A673 (cell line): Measurements from ENCODE around the gene DRAM1. TPM values are rescaled to one million over a fixed set of nuclear protein-coding genes. Genes with fewer than 3 reads are reported as not detected.

ENCODE experiments used
- BruUV-seq: library from RNA; stranded (reverse); fragments of 400-500 nt; replicated peaks from 2 replicates; lab custom pipeline; 2021; lab: Mats Ljungman, UMichigan
- CTCF ChIA-PET: fragments of 300-600 bp; sonication (Branson Sonifier 250); formaldehyde crosslinking; loops from one replicate; lab custom pipeline; 2022; ENCODE audit warnings: antibody characterized with exemption; lab: Charles Lee
- POLR2A ChIA-PET: fragments of 300-600 bp; sonication (Branson Sonifier 250); formaldehyde crosslinking; loops from one replicate; lab custom pipeline; 2022; ENCODE audit warnings: antibody characterized with exemption; ENCODE audit not compliant: low non-redundant PET; lab: Charles Lee
- DNase-seq: peaks from one replicate; pipeline ENCODE4 v3.0.0-alpha.2; 2015; ENCODE audit warnings: low spot score
- H3K27ac ChIP-seq: fragments of 200-600 bp; sonication (generic); 2 replicates; pipeline ENCODE4 v1.5.1; 2016; ENCODE audit warnings: mixed run types, low read depth, mild to moderate bottlenecking, mixed read lengths, antibody characterized with exemption, low read length; ENCODE audit not compliant: poor library complexity, severe bottlenecking
- H3K27me3 ChIP-seq: fragments of 200-600 bp; sonication (generic); replicated peaks from 2 replicates; pipeline ENCODE4 v1.6.1; 2017; ENCODE audit warnings: mixed run types, low read depth, mild to moderate bottlenecking, mixed read lengths, antibody characterized with exemption, low read length; ENCODE audit not compliant: insufficient read depth, poor library complexity
- H3K36me3 ChIP-seq: fragments of 200-600 bp; sonication (generic); 2 replicates; pipeline ENCODE4 v1.6.1; 2016; ENCODE audit warnings: mixed run types, mild to moderate bottlenecking, mixed read lengths, antibody characterized with exemption, low read length; ENCODE audit not compliant: insufficient read depth, poor library complexity, severe bottlenecking
- H3K4me1 ChIP-seq: fragments of 200-600 bp; sonication (generic); 2 replicates; pipeline ENCODE4 v1.6.1; 2017; ENCODE audit warnings: mixed run types, mild to moderate bottlenecking, mixed read lengths, antibody characterized with exemption, low read length; ENCODE audit not compliant: insufficient read depth, poor library complexity, severe bottlenecking
- H3K4me3 ChIP-seq: fragments of 200-600 bp; sonication (generic); 2 replicates; pipeline ENCODE4 v1.5.1; 2016; ENCODE audit warnings: low read depth, mixed run types, mild to moderate bottlenecking, mixed read lengths, low read length; ENCODE audit not compliant: poor library complexity, severe bottlenecking
- H3K9me3 ChIP-seq: fragments of 200-600 bp; sonication (generic); 2 replicates; pipeline ENCODE4 v1.6.1; 2016; ENCODE audit warnings: mixed run types, low read depth, mild to moderate bottlenecking, mixed read lengths, antibody characterized with exemption, low read length; ENCODE audit not compliant: poor library complexity, severe bottlenecking
- EZH2 ChIP-seq: fragments of 200-600 bp; sonication (generic); IDR thresholded peaks from 2 replicates; pipeline ENCODE4 v1.6.1; 2017; ENCODE audit warnings: borderline replicate concordance, low read depth, mild to moderate bottlenecking, mixed read lengths, antibody characterized with exemption, low read length; ENCODE audit not compliant: poor library complexity, severe bottlenecking
- intact Hi-C: fragments of 100-400 bp; cut with micrococcal nuclease; formaldehyde crosslinking; loops from one replicate; pipeline ENCODE4 v1.10.0; 2022; ENCODE audit not compliant: unreplicated experiment
- total RNA-seq: library from RNA; stranded (reverse); gene quantifications from 2 replicates; pipeline ENCODE4 v1.2.3, GENCODE V29; 2021
- TF ChIP-seq, protein P1 (sequence below): fragments of 300-800, 200-600 bp; sonication (generic); conservative IDR thresholded peaks from 2 replicates; pipeline ENCODE4 v1.5.1; 2017; ENCODE audit warnings: low read depth, mild to moderate bottlenecking, antibody characterized with exemption, low read length, moderate library complexity, mixed read lengths

The DRAM1 gene
- total RNA-seq, 1 experiment from 2014 or later: 10.5 TPM

DNA sequence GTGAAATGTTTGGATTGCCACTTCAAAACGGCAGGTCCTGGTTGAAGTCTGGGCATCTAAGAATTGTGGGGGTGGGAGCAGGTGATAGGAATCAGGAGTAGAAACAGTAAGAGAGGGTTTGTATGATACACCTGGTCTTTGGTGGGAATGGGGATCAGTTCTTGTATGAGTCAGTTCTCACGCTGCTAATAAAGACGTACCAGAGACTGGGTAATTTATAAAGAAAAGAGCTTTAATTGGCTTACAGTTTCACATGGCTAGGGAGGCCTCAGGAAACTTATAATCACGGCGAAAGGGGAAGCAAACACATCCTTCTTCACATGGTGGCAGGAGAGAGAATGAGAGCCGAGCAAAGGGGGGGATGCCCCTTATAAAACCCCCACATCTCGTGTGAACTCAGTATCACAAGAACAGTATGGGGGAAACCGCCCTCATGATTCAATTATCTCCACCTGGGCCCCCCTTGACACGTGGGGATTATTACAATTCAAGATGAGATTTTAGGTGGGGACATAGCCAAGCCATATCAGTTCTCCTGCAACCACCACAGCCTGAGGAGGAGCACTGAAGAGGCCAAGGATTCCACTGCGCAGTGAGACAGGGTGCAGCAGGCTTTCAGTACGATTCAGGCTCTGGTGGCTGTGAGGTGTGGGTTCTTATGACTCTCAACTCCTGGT lies 52.1 kb downstream of the DRAM1 start:
- intact Hi-C loops: no loop called here
- DNase-seq: peak; percentile 21
- H3K4me3 ChIP-seq: no peak overlapping the region
- H3K9me3 ChIP-seq: no peaks in the 10 kb centered on the region
- no peaks in the 10 kb centered on the region for H3K36me3 ChIP-seq
- ChIA-PET CTCF (no interaction called here), POLR2A (no interaction called here)
- no TSS peak for BruUV-seq
- H3K27me3 ChIP-seq: no peaks in the 10 kb centered on the region
- no peaks in the 10 kb centered on the region for H3K4me1 ChIP-seq
- TF ChIP-seq EZH2: no peak
- TF ChIP-seq, protein P1, sequence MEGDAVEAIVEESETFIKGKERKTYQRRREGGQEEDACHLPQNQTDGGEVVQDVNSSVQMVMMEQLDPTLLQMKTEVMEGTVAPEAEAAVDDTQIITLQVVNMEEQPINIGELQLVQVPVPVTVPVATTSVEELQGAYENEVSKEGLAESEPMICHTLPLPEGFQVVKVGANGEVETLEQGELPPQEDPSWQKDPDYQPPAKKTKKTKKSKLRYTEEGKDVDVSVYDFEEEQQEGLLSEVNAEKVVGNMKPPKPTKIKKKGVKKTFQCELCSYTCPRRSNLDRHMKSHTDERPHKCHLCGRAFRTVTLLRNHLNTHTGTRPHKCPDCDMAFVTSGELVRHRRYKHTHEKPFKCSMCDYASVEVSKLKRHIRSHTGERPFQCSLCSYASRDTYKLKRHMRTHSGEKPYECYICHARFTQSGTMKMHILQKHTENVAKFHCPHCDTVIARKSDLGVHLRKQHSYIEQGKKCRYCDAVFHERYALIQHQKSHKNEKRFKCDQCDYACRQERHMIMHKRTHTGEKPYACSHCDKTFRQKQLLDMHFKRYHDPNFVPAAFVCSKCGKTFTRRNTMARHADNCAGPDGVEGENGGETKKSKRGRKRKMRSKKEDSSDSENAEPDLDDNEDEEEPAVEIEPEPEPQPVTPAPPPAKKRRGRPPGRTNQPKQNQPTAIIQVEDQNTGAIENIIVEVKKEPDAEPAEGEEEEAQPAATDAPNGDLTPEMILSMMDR: no peak
- no peak overlapping the region for H3K27ac ChIP-seq

DNA sequence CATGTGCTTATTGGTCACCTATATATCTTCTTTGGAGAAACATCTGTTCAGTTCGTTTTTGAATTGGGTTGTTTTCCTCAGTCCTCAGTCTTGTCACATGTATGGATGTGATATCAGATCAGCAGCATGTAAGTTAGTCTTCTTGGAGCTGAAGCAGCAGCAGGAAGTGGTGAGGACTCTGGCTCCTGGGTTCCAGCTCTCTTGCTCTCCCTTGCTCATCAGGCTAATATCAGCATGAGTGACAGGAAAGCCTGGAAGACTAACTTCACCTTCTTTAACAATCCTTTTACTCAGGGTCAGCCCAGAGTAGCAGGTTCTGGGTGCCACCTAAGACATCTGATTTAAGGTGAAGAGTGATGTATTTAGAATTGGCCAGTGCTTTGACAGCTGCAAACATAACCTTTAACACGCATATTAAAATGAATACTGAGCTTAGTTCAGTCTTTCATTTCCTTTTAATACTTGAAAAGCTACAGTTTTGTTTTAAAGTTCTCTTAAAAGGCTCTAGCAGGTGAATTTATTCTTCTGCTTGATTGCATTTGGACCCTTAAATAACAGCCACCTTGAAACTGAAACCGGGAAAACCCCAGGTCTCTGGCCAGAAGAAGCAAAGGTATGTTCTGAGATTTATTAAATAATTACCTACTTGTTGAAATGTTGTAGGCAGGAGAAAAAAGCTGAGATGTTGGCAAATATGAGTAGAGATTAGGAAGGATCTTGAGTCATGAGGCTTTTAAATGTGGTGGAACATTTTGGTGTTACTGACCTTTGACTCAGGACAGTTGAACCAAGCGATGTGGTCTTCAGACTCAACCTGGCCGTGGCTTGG lies 54.3 kb downstream of the DRAM1 start:
- Histone ChIP-seq H3K27me3 (no peaks in the 10 kb centered on the region), H3K4me1 (peaks cover 15% of the 10 kb centered on the region), H3K9me3 (no peaks in the 10 kb centered on the region), H3K4me3 (no peak overlapping the region), H3K36me3 (no peaks in the 10 kb centered on the region), H3K27ac (no peak overlapping the region)
- POLR2A ChIA-PET: no interaction called here
- no TSS peak for BruUV-seq
- DNase-seq: no peak
- TF ChIP-seq, protein P1: no peak
- TF ChIP-seq EZH2: no peak
- intact Hi-C loops: no loop called here
- CTCF ChIA-PET: no interaction called here

DNA sequence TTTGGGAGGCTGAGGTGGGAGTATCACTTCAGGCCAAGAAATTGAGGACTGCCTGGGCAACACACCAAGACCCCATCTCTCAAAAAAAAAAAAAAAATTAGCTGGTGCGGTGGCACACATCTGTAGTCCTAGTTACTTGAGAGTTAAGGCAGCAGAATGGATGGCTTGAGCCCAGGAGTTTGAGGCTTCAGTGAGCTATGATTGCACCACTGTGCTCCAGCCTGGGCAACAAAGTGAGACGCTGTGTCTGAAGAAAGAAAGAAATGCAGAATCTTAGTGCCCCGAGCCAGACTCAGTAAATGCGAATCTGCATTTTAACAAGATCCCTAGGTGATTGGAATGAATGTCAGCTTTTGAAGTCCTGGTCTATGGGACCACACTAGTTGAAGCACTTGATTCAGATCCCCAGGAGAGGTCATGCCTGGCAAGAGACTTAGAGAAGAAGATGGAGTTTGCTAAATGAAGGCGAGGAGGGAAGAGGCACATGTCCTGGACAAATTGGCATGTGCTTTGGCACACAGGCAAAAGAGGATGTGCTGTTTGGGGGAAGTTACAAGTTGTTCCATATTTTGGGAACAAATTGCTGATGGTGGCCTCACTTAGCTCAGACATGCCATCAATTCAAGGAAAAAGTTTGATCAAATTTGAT lies 56.6 kb downstream of the DRAM1 start:
- Histone ChIP-seq H3K27ac (no peak overlapping the region), H3K27me3 (no peaks in the 10 kb centered on the region), H3K9me3 (no peaks in the 10 kb centered on the region), H3K4me3 (no peak overlapping the region), H3K36me3 (no peaks in the 10 kb centered on the region), H3K4me1 (peaks cover 20% of the 10 kb centered on the region)
- ChIA-PET POLR2A (no interaction called here), CTCF (no interaction called here)
- TF ChIP-seq EZH2: no peak
- TF ChIP-seq, protein P1: no peak
- no peak for DNase-seq
- BruUV-seq: no TSS peak
- intact Hi-C loops: no loop called here
